C4-2B (cell line): Measurements from ENCODE around the gene CA12.

Source experiments
- CTCF ChIP-seq: fragments of 450-650 bp; conservative IDR thresholded peaks from 2 replicates; pipeline ENCODE4 v1.5.1; 2017; ENCODE audit warnings: mild to moderate bottlenecking
- ZFX ChIP-seq: fragments of 450-650 bp; IDR thresholded peaks from 2 replicates; pipeline ENCODE4 v1.6.1; 2017

GRCh38 chr15:63407612-63408011 is 26.0 kb upstream of the CA12 start:
- no peak for TF ChIP-seq CTCF
- TF ChIP-seq ZFX: no peak
